Fibroblast of upper back skin (primary cell): ENCODE data around the gene GSTM2.
"Not testable (repeated sequence)": the region's sequence is repeated elsewhere in the genome, so short reads cannot be mapped to it uniquely, and the experiment has no call there.

Experiments
- DNase-seq: peaks from one replicate; pipeline ENCODE4 v3.0.0-alpha.2; 2013

Gene GSTM2

DNA sequence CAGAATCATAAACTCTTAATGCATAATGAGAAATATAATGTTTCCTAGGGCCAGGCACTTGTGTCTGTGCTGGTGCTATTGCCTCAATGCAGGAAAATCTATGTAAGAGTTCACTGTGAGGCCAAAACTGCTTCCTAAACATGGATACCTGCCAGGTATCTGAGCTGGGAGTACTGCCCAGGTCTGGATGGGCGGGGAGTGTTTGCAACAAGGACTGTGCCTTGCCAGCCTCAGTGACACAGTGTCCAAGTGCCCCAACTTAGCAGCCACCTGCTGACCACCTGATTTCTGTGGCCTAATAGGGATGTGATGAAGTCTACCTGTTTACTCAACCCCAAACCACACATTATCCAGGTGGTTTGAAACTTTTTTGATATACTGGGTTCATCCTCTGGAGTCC, 17.5 kb downstream of the GSTM2 start:
- DNase-seq, result not testable (repeated sequence)

DNA sequence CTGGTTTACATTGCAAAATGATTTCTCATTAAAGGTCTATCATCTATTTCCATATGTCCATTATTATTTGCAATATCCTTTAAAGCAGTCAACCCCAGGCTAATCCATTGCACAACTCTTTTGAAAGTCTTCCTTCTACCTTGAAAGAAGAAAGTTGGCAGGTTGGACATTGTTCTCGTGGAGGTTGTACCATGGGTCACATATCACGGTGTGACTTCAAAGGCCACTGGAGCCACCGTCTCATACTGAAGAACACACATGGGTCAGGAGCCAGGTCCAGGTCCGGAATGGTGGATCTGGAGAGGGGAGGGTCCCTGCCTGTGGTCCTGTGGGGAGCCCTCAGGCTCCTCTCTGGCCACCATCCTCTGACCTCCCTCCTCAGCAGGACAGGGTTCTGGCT, 18.0 kb downstream of the GSTM2 start:
- DNase-seq, result not testable (repeated sequence)

DNA sequence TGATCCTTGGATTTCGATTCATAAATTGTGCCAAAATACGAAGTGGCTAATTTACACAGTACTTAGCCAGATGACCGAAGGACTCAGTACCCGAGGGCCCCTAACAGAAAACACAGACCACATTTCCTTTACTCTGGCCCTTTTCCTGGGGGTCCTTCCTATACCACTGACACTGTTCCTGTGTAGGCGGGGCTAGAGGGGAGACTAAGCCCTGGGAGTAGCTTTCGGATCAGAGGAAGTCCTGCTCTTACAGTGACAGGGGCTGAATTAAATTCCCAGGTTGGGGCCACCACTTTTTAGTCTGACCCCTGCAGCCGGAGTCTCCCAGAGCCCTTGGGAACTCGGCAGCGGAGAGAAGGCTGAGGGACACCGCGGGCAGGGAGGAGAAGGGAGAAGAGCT, 19.3 kb downstream of the GSTM2 start:
- DNase-seq, result not testable (repeated sequence)

DNA sequence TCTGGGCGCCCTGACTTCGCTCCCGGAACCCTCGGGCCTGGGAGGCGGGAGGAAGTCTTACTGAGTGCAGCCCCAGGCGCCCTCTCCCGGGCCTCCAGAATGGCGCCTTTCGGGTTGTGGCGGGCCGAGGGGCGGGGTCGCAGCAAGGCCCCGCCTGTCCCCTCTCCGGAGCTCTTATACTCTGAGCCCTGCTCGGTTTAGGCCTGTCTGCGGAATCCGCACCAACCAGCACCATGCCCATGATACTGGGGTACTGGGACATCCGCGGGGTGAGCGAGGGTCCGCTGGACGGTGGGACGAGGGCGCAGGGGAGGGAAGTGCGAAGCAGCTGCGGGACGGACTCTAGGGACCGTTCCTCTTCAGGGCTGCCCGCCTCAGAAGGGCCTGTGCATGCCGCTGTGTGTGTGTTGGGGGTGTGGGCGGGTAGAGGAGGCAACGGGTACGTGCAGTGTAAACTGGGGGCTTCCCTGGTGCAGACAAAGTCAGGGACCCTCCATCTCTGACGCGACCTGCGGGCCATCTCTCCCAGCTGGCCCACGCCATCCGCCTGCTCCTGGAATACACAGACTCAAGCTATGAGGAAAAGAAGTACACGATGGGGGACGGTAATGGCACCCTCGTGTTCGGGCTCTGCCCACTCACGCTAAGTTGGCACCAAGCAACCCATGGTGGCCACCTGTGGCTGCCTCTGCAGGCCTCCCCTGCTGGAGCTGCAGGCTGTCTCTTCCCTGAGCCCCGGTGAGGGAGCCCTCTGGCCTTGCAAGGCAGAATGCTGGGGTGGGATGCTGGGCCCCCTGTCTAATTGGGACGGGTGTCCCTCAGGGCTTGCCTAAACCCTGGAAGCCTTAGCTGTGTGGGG, 20.0 kb downstream of the GSTM2 start, which contains the start of gene GSTM1:
TSS of gene GSTM1 (plus strand) at position 177 of the 859 bp plus-strand sequence. CDS start at position 234, 57 bp downstream.
- DNase-seq, result peak; percentile 75

DNA sequence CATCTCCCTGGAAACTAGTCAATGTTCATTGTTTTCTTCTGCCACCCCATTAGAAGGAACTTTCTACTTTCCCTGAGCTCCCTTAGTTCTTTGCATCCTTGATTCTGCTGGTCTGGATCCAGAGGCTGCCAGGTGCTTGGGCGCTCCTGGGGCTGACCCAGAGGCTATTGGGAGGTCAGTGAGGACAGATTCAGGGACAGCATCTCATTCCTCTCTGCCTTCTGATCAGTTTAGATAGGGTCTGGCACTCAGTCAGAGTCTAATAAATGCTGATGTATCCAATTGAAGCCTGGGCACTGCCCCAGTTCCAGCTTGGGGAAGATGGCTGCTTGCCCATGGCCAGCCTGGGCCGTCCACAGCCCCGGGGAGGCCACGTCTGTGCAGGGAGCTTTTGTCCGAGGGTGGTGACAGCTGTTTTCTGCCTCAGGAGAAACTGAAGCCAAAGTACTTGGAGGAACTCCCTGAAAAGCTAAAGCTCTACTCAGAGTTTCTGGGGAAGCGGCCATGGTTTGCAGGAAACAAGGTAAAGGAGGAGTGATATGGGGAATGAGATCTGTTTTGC, 22.1 kb downstream of the GSTM2 start:
- no peak for DNase-seq

DNA sequence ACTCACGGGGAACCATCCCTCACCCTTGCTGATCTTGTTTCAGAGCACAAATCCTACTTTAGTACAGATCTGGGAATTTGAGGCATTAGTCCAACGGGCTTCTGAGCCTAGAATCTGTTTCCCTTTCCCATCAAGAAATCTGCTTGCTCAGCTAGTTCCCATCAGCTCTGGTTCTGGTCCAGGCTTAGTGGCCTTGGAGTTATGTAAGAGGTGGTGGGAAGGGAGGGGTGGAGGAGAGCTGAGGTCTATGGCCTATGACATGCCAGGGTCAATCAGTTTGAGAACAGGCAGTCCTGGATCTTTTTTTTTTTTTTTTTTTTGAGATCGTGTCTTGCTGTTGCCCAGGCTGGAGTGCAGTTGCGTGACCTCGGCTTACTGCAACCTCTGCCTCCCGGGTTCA, 23.9 kb downstream of the GSTM2 start:
- DNase-seq, result no peak

DNA sequence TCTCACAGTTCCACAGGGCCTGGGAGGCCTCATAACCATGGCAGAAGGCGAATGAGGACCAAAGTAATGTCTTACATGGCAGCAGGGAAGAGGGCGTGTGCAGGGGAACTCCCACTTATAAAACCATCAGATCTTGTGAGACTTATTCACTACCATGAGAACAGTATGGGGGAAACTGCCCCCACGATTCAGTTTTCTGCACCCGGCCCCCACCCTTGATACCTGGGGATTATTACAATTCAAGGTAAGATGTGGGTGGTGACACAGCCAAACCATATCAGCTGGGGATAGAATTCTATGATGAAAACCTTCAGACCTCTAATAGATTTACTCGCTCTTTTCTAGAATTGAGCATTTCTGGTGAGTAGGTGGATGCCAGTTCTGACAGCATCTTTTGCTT, 26.5 kb downstream of the GSTM2 start:
- not testable (repeated sequence) for DNase-seq

DNA sequence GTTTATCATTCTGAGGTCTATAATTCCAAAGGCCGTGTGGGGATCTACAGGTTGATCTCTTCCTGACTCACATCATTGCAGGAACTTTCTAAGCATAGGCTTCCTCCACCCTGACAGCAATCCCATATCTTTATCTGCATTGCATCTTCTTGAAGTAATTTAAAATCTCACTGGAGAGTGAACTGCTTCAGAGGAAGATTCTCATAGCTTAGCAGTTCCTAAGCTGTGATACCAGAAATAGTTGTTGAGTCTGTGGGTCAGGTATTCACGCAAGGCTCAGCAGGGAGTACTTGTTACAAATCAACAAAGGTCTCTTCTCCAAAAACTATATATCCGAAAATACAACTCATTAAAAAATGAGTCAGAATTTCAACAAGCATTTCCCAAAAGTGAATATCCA, 27.3 kb downstream of the GSTM2 start:
- DNase-seq, result not testable (repeated sequence)

DNA sequence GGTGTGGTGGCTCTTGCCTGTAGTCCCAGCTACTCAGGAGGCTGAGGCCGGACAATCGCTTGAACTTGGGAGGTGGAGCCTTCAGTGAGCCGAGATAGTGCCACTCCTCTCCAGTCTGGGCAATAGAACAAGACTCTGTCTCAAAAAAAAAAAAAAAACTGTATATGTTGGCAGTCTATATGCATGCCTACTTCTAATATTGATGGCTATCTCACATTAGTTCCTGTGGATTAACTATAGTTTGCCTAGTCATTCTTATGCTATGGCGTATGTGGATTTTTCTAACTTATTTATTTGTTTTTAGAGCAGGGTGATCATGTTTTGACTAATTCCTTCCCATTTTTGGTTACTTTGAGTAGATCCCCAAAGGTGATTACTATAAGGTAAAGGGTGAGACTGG, 29.2 kb downstream of the GSTM2 start:
- DNase-seq, result no peak

DNA sequence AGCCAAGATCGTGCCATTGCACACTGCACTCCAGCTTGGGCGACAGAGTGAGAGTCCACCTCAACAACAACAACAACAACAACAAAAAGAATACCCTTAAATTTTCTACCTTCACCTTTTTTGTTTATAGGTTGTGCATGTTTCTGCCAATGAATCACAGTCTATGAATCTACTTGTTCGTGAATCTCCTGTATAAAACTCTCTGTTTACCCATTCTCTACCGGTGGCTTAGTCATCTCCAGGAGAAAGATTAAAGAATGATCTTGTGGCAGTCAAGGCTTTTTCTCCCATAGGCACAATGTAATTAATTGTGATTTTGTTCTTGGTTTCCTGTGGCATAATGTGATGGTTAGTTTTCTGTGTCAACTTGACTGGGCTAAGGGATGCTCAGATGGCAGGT, 30.0 kb downstream of the GSTM2 start:
- not testable (repeated sequence) for DNase-seq

DNA sequence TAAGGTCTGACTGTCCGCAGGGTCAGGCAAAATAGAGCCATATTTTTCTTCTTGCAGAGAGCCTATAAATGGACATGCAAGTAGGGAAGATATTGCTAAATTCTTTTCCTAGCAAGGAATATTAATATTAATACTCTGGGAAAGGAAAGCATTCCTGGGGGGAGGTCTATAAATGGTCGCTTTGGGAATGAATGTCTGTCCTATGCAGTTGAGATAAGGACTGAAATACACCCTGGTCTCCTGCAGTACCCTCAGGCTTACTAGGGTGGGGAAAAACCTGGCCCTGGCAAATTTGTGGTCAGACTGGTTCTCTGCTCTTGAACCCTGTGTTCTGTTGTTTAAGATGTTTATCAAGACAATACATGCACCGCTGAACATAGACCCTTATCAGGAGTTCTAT, 35.1 kb downstream of the GSTM2 start:
- DNase-seq, result not testable (repeated sequence)

DNA sequence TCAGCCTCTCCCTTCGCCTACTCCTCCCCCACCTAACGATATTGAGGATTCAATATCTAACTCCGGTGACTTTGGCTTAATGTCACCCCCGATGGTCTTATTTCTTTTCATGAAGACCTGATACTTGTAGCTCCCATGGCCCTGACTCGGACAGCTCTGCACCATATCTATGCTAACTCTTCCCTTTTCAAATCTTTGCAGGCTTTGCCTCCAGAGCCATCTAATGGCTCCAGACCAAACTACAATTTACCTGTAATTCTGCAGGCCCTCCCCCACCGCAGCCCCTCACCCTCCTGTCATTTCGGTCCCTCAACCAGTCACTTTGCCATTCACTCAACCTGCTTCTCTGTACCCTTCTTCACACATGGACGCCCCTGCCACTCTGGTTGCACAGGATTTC, 36.3 kb downstream of the GSTM2 start:
- DNase-seq, result no peak

DNA sequence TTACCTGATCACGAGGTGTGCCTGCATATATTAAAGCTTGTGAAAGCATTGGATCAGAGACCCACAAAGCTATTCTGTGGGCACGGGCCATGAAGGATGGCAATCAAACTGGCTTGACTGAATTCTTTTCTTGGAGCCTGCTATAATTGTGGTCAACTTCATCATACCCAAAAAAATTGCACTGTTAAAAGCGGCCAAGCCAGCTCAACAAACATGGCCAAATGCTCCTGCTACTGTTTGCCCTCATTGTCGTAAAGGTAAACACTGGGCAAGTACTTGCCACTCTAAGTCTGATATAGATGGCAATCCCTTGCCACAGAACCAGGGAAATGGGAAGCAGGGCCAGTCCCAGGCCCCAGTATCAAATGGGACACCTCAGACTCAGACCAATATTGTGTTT, 37.6 kb downstream of the GSTM2 start:
- DNase-seq, result no peak

DNA sequence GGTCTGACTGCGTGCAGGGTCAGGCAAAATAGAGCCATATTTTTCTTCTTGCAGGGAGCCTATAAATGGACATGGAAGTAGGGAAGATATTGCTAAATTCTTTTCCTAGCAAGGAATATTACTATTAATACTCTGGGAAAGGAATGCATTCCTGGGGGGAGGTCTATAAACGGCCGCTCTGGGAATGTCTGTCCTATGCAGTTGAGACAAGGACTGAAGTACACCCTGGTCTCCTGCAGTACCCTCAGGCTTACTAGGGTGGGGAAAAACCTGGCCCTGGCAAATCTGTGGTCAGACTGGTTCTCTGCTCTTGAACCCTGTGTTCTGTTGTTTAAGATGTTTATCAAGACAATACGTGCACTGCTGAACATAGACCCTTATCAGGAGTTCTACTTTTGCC, 41.1 kb downstream of the GSTM2 start:
- DNase-seq, result not testable (repeated sequence)

DNA sequence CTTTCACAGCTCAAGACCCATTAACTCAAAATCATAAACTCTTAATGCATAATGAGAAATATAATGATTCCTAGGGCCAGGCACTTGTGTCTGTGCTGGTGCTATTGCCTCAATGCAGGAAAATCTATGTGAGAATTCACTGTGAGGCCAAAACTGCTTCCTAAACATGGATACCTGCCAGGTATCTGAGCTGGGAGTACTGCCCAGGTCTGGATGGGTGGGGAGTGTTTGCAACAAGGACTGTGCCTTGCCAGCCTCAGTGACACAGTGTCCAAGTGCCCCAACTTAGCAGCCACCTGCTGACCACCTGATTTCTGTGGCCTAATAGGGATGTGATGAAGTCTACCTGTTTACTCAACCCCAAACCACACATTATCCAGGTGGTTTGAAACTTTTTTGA, 42.0 kb downstream of the GSTM2 start:
- not testable (repeated sequence) for DNase-seq

DNA sequence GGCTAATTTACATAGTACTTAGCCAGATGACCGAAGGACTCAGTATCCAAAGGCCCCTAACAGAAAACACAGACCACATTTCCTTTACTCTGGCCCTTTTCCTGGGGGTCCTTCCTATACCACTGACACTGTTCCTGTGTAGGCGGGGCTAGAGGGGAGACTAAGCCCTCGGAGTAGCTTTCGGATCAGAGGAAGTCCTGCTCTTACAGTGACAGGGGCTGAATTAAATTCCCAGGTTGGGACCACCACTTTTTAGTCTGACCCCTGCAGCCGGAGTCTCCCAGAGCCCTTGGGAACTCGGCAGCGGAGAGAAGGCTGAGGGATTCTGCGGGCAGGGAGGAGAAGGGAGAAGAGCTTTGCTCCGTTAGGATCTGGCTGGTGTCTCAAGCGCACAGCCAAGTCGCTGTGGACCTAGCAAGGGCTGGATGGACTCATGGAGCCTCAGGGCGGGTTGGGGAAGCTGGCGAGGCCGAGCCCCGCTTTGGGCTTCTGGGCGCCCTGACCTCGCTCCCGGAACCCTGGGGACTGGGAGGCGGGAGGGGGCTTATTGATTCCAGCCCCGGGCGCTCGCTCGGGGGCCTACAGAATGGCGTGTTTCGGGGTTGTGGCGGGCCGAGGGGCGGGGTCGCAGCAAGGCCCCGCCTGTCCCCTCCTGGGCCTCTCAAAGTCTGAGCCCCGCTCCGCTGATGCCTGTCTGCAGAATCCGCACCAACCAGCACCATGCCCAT, 43.9 kb downstream of the GSTM2 start, which contains the start of gene GSTM5:
TSS of gene GSTM5 (plus strand) at position 659 of the 728 bp plus-strand sequence. CDS start at position 721, 62 bp downstream.
- DNase-seq, result not testable (repeated sequence)

DNA sequence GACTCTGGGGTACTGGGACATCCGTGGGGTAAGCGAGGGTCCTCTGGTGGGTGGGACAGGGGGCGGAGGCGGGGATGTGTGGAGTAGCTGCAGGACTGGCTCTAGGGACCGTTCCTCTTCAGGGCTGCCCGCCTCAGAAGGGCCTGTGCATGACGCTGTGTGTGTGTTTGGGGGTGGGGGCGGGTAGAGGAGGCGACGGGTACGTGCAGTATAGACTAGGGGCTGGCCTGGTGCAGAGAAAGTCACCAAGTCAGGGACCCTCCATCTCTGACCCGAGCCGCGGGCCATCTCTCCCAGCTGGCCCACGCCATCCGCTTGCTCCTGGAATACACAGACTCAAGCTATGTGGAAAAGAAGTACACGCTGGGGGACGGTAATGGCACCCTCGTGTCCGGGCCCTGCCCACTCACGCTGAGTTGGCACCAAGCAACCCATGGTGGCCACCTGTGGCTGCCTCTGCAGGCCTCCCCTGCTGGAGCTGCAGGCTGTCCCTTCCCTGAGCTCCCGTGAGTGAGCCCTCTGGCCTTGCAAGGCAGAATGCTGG, 44.5 kb downstream of the GSTM2 start:
- no peak for DNase-seq

DNA sequence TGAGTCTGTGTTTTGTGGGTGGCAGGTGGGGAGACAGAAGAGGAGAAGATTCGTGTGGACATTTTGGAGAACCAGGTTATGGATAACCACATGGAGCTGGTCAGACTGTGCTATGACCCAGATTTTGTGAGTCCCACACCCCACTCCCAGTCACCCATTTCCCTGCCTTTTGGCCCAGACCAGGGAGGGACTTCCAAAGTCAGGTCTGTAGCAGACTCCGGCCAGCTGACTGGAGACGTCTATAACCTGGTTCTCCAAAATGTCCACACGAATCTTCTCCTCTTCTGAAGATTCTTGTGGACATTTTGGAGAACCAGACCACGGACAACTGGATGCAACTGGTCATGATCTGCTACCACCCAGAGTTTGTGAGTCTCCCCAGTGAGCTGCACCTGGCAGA, 45.8 kb downstream of the GSTM2 start:
- DNase-seq, result no peak

DNA sequence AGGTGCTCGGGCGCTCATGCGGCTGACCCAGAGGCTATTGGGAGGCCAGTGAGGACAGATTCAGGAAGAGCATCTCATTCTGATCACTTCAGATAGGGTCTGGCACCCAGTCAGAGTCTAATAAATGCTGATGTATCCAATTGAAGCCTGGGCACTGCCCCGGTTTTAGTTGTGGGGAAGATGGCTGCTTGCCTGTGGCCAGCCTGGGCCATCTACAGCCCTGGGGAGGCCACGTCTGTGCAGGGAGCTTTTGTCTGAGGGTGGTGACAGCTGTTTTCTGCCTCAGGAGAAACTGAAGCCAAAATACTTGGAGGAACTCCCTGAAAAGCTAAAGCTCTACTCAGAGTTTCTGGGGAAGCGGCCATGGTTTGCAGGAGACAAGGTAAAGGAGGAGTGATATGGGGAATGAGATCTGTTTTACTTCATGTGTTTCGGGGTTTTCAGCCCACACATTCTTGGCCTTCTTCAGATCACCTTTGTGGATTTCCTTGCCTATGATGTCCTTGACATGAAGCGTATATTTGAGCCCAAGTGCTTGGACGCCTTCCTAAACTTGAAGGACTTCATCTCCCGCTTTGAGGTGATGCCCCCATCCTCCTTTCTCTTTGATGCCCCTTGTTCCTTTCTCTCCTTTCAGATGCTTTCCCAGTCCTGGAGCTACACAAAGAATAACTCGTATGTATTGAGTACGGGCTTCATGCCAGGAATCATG, 47.0 kb downstream of the GSTM2 start:
- no peak for DNase-seq

DNA sequence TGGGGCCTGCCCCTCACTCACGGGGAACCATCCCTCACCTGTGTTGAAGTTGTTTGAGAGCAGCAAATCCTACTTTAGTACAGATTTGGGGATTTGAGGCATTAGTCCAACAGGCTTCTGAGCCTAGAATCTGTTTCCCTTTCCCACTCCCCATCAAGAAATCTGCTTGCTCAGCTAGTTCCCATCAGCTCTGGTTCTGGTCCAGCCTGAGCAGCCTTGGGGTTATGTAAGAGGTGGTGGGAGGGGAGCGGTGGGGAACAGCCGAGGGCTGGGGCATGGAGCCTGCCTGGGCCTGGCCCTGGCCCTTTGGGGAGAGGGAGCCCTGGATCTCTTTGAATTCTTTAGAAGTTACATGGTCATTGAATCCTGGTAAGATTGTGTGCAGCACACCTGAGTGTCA, 48.3 kb downstream of the GSTM2 start:
- no peak for DNase-seq

DNA sequence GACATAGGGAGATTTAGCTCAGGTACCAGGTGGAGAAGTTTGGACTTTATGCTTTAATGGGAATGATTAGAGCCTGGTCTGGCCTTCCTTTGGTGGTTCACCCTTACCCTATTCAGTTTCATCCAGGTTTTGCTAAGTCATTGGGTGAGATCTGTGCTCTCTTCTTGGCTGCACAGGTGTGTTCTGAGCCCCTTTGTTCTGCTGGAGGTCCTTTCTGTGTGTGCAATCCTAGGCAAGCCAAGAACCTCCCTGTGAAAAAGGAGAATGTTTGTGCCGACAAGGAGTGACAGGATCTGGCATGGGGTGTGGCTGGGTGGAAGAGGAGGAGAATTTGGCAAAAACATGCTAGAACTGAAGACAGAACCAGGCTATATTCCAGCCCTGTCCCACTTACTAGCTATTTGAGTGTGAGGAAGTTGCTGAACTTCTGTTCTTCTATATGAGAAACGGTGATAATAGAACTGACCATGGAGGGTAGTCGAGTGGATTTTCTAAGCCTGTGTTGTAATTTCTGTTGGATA, 48.8 kb downstream of the GSTM2 start:
- DNase-seq, result no peak

DNA sequence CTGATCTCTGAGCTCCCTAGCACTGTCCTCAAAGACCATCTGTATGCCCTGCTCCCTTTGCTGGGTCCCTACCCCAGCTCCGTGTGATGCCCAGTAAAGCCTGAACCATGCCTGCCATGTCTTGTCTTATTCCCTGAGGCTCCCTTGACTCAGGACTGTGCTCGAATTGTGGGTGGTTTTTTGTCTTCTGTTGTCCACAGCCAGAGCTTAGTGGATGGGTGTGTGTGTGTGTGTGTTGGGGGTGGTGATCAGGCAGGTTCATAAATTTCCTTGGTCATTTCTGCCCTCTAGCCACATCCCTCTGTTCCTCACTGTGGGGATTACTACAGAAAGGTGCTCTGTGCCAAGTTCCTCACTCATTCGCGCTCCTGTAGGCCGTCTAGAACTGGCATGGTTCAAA, 49.9 kb downstream of the GSTM2 start:
- DNase-seq, result no peak
